Activated CD8-positive, alpha-beta memory T cell treated with anti-CD3 and anti-CD28 coated beads, Interleukin-2, amount 10 ng/mL, durations not matched to agents 7 days and 5 days (primary cell): ENCODE data around the gene HBA1. TPM values are rescaled to one million over a fixed set of nuclear protein-coding genes. Genes with fewer than 3 reads are reported as not detected.
"Not testable (repeated sequence)": the region's sequence is repeated elsewhere in the genome, so short reads cannot be mapped to it uniquely, and the experiment has no call there.

Experiments used
- ATAC-seq: fragments of 150-1000 bp; cut with Tn5 transposase; one replicate; pipeline ENCODE4 v1.10.0; 2021; ENCODE audit warnings: moderate library complexity
- CTCF ChIA-PET: fragments of 350-600 bp; sonication (Branson Sonifier 250); formaldehyde crosslinking; loops from one replicate; lab custom pipeline; 2021; ENCODE audit warnings: antibody characterized with exemption; lab: Charles Lee
- DNase-seq: peaks from one replicate; pipeline ENCODE4 v3.0.0-alpha.2; 2020
- H3K27ac Mint-ChIP-seq: one replicate; pipeline ENCODE4 v1.8.0; 2021; ENCODE audit warnings: mild to moderate bottlenecking, mixed read lengths
- H3K27me3 Mint-ChIP-seq: one replicate; pipeline ENCODE4 v1.8.0; 2021; ENCODE audit warnings: mixed read lengths
- H3K36me3 Mint-ChIP-seq: one replicate; pipeline ENCODE4 v1.8.0; 2021; ENCODE audit warnings: mild to moderate bottlenecking, mixed read lengths
- H3K4me1 Mint-ChIP-seq: one replicate; pipeline ENCODE4 v1.8.0; 2021; ENCODE audit warnings: mixed read lengths
- H3K4me3 Mint-ChIP-seq: one replicate; pipeline ENCODE4 v1.8.0; 2021; ENCODE audit warnings: mild to moderate bottlenecking, moderate library complexity, mixed read lengths
- H3K9me3 Mint-ChIP-seq: one replicate; pipeline ENCODE4 v1.8.0; 2022; ENCODE audit warnings: low read depth, mixed read lengths
- total RNA-seq, 2 experiments: library from RNA; stranded (reverse); gene quantifications; one replicate each; pipeline ENCODE4 v1.2.3, GENCODE V29; 2021

HBA1 gene
- total RNA-seq, 2 experiments from 2014 or later = not detected

- peaks cover 44% of the 10 kb centered on the region for H3K27me3 Mint-ChIP-seq
- ATAC-seq, H3K4me1 Mint-ChIP-seq, CTCF ChIA-PET, H3K36me3 Mint-ChIP-seq, H3K27ac Mint-ChIP-seq, DNase-seq, H3K9me3 Mint-ChIP-seq, H3K4me3 Mint-ChIP-seq: not testable (repeated sequence)
Observed at GRCh38 chr16:163696-164095, 12.8 kb upstream of the HBA1 start.

- DNase-seq, CTCF ChIA-PET, H3K27ac Mint-ChIP-seq, H3K36me3 Mint-ChIP-seq, H3K9me3 Mint-ChIP-seq, H3K4me1 Mint-ChIP-seq, H3K4me3 Mint-ChIP-seq: not testable (repeated sequence)
- peak; percentile 69 for ATAC-seq
- peaks cover 47% of the 10 kb centered on the region for H3K27me3 Mint-ChIP-seq
Observed at GRCh38 chr16:164134-164823, 12.2 kb upstream of the HBA1 start.

DNA sequence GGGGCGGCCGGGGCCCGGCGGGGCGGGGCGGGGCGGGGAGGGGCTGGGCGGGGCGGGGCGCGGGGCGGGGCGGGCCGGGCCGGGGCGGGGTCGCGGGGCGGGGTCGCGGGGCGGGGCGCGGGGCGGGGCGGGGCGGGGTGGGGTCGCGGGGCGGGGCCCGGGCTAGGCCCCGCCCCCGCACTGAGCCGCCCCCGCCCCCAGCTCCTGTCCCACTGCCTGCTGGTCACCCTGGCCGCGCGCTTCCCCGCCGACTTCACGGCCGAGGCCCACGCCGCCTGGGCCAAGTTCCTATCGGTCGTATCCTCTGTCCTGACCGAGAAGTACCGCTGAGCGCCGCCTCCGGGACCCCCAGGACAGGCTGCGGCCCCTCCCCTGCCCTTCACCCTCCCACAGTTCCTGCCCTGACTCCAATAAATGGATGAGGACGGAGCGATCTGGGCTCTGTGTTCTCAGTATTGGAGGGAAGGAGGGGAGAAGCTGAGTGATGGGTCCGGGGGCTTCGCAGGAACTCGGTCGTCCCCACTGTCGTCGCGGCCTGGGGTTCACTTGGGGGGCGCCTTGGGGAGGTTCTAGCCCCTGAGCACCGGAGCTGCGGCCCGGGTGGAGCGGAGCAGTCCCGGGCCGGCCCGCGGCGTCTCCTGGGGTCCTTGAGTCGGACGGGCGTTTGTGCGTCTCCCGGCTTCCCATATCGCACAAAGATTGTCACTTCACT, 11.5 kb upstream of the HBA1 start:
- CTCF ChIA-PET = no interaction called here
- H3K4me3 Mint-ChIP-seq = no peak overlapping the region
- ATAC-seq = peak; percentile 40

DNA sequence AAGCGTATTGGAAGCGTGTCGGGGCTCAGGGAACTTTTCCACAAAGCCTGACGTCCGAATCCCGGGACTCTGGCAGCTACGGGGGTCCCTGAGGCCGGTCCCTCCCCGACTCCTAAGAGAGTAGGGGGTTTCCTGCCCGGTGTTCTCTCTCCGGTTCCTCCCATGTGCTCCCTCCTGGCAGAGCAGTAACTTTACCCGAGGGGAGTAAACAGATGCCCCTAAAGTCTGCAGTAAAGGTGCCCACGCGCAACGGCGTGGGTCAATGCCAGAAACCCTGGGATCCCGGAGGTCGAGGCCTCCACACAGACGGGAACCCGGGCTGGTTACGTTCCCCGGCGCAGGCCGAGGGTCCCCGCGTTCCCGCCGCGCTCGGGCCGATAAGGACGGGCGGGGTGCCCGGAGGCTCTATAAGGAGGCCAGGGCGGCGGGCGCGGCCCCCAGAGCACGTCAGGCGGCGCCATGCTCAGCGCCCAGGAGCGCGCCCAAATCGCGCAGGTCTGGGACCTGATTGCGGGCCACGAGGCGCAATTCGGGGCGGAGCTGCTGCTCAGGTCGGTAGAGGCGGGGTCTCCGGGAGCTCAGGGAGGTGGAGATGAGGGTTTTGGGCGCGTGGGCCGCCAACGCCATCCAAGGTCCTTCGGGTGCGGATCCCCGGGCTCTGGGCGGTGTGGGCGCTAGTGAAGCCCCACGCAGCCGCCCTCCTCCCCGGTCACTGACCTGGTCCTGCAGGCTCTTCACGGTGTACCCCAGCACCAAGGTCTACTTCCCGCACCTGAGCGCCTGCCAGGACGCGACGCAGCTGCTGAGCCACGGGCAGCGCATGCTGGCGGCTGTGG, 10.7 kb upstream of the HBA1 start, which contains the start of gene HBM:
HBM (plus strand) TSS at position 440 of the 836 bp plus-strand sequence; CDS start at position 460, 20 bp downstream.
- peaks cover 2% of the 10 kb centered on the region for H3K4me1 Mint-ChIP-seq
- peaks cover 55% of the 10 kb centered on the region for H3K27me3 Mint-ChIP-seq
- ATAC-seq = no peak
- no peaks in the 10 kb centered on the region for H3K9me3 Mint-ChIP-seq
- H3K27ac Mint-ChIP-seq = no peak within 1 kb of the TSS
- no peak within 1 kb of the TSS for H3K4me3 Mint-ChIP-seq
- CTCF ChIA-PET = no interaction called here
- DNase-seq = no peak
- no peaks in the 10 kb centered on the region for H3K36me3 Mint-ChIP-seq

More for the DNA sequence above, 11.5 kb upstream of the HBA1 start:
- Mint-ChIP-seq H3K9me3 (no peaks in the 10 kb centered on the region), H3K27ac (no peak overlapping the region), H3K36me3 (no peaks in the 10 kb centered on the region), H3K4me1 (peaks cover 1% of the 10 kb centered on the region), H3K27me3 (peaks cover 49% of the 10 kb centered on the region)
- DNase-seq = no peak

DNA sequence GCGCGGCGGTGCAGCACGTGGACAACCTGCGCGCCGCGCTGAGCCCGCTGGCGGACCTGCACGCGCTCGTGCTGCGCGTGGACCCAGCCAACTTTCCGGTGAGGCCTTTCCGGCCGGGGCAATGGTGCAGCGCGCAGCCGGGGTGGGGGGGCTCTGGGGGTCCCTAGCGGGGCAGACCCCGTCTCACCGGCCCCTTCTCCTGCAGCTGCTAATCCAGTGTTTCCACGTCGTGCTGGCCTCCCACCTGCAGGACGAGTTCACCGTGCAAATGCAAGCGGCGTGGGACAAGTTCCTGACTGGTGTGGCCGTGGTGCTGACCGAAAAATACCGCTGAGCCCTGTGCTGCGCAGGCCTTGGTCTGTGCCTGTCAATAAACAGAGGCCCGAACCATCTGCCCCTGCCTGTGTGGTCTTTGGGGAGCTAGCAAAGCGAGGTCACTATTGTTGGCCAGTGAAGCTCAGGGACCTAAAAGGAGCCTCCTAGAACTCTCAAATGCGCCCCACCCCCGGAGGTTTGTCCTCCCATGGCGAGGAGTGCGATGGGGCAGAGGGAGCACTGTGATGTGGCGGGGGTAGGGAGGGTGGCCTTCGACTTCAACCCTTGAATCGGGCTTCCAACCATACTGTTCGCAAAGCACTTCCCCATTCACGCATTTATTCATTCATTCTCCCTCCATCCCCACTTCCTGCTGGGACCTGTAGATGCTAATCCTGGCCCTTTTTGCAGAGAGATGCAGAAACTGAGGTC, 9.9 kb upstream of the HBA1 start:
- no peak overlapping the region for H3K4me3 Mint-ChIP-seq
- CTCF ChIA-PET = no interaction called here
- H3K4me1 Mint-ChIP-seq = peaks cover 4% of the 10 kb centered on the region
- peaks cover 55% of the 10 kb centered on the region for H3K27me3 Mint-ChIP-seq
- no peaks in the 10 kb centered on the region for H3K9me3 Mint-ChIP-seq
- ATAC-seq (no peak), DNase-seq (no peak)
- H3K27ac Mint-ChIP-seq = no peak overlapping the region
- no peaks in the 10 kb centered on the region for H3K36me3 Mint-ChIP-seq

- no peak overlapping the region for H3K27ac Mint-ChIP-seq
- DNase-seq = no peak
- peaks cover 4% of the 10 kb centered on the region for H3K4me1 Mint-ChIP-seq
- no peaks in the 10 kb centered on the region for H3K36me3 Mint-ChIP-seq
- H3K4me3 Mint-ChIP-seq = no peak overlapping the region
- no peaks in the 10 kb centered on the region for H3K9me3 Mint-ChIP-seq
- peaks cover 59% of the 10 kb centered on the region for H3K27me3 Mint-ChIP-seq
- no peak for ATAC-seq
- CTCF ChIA-PET = interaction anchor here (1.6 kb wide), 1 partner anchor 102 kb away, joined by 4 read pairs; no protein-coding TSS in a partner anchor
Observed at GRCh38 chr16:167122-167690, 9.3 kb upstream of the HBA1 start.

DNA sequence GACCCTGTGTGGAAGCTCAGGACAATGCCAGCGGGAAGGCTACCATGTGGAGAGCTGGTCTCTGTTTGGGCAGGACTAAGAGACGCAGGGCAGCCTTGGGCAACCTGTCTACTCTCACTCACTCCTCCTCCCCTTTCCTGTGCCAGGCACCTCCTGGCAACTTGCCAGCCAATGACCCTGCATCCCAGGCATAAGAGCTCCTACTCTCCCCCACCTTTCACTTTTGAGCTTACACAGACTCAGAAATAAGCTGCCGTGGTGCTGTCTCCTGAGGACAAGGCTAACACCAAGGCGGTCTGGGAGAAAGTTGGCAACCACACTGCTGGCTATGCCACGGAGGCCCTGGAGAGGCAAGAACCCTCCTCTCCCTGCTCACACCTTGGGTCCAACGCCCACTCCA, 8.1 kb upstream of the HBA1 start:
- peaks cover 62% of the 10 kb centered on the region for H3K27me3 Mint-ChIP-seq
- ATAC-seq (no peak), DNase-seq (no peak)
- H3K9me3 Mint-ChIP-seq = no peaks in the 10 kb centered on the region
- CTCF ChIA-PET = interaction anchor here (1.4 to 1.9 kb wide), 3 partner anchors 12 to 103 kb away, joined by 4 to 7 read pairs (median 4); no protein-coding TSS in a partner anchor
- H3K36me3 Mint-ChIP-seq = no peaks in the 10 kb centered on the region
- peaks cover 6% of the 10 kb centered on the region for H3K4me1 Mint-ChIP-seq
- H3K4me3 Mint-ChIP-seq = no peak overlapping the region
- H3K27ac Mint-ChIP-seq = no peak overlapping the region

DNA sequence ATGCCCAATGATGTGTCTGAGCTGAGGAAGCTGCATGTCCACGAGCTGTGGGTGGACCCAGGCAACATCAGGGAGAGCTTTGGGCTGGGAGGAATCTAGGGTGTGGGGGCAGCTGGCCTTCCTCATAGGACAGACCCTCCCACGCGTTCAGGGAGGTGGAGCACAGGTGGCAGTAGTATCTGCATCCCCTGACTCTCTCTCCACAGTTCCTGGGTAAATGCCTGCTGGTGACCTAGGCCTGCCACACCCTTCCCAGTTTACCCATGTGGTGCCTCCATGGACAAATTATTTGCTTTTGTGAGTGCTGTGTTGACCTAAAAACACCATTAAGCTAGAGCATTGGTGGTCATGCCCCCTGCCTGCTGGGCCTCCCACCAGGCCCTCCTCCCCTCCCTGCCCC, 7.5 kb upstream of the HBA1 start:
- Mint-ChIP-seq H3K27ac (no peak overlapping the region), H3K9me3 (no peaks in the 10 kb centered on the region), H3K27me3 (peaks cover 66% of the 10 kb centered on the region), H3K4me3 (no peak overlapping the region), H3K4me1 (peaks cover 8% of the 10 kb centered on the region), H3K36me3 (no peaks in the 10 kb centered on the region)
- ATAC-seq (no peak), DNase-seq (no peak)
- CTCF ChIA-PET = interaction anchor here (1.4 to 1.9 kb wide), 2 partner anchors 13 to 62 kb away, joined by 4 to 7 read pairs; no protein-coding TSS in a partner anchor

GRCh38 chr16:170088-170507, 6.4 kb upstream of the HBA1 start:
- ATAC-seq, H3K9me3 Mint-ChIP-seq, H3K4me1 Mint-ChIP-seq, H3K36me3 Mint-ChIP-seq, H3K27ac Mint-ChIP-seq, H3K4me3 Mint-ChIP-seq, DNase-seq: not testable (repeated sequence)
- peaks cover 75% of the 10 kb centered on the region for H3K27me3 Mint-ChIP-seq
- CTCF ChIA-PET = interaction anchor here (1.0 to 1.9 kb wide), 2 partner anchors 10 to 63 kb away, joined by 3 to 7 read pairs; partner anchors contain the start of gene HBQ1

- Mint-ChIP-seq H3K27me3 (peaks cover 76% of the 10 kb centered on the region), H3K4me3 (no peak overlapping the region), H3K9me3 (no peaks in the 10 kb centered on the region), H3K36me3 (no peaks in the 10 kb centered on the region), H3K27ac (no peak overlapping the region), H3K4me1 (peaks cover 7% of the 10 kb centered on the region)
- DNase-seq (no peak), ATAC-seq (no peak)
- CTCF ChIA-PET = interaction anchor here (1.0 to 1.9 kb wide), 3 partner anchors 10 to 105 kb away, joined by 3 to 7 read pairs (median 4); partner anchors contain the start of gene HBQ1
Observed at GRCh38 chr16:170788-171187, 5.7 kb upstream of the HBA1 start.

DNA sequence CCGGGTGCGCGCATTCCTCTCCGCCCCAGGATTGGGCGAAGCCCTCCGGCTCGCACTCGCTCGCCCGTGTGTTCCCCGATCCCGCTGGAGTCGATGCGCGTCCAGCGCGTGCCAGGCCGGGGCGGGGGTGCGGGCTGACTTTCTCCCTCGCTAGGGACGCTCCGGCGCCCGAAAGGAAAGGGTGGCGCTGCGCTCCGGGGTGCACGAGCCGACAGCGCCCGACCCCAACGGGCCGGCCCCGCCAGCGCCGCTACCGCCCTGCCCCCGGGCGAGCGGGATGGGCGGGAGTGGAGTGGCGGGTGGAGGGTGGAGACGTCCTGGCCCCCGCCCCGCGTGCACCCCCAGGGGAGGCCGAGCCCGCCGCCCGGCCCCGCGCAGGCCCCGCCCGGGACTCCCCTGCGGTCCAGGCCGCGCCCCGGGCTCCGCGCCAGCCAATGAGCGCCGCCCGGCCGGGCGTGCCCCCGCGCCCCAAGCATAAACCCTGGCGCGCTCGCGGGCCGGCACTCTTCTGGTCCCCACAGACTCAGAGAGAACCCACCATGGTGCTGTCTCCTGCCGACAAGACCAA, 4.0 kb upstream of the HBA1 start, which contains the start of gene HBA2:
HBA2 (plus strand) TSS at position 503 of the 568 bp plus-strand sequence; CDS start at position 540, 37 bp downstream.
- H3K27ac Mint-ChIP-seq, DNase-seq, H3K9me3 Mint-ChIP-seq, CTCF ChIA-PET, H3K4me3 Mint-ChIP-seq, H3K4me1 Mint-ChIP-seq, H3K36me3 Mint-ChIP-seq: not testable (repeated sequence)
- peak; percentile 54 for ATAC-seq
- peaks cover 71% of the 10 kb centered on the region for H3K27me3 Mint-ChIP-seq
